K562 (cell line): ENCODE data around the gene MAP3K12. TPM values are rescaled to one million over a fixed set of nuclear protein-coding genes. Genes with fewer than 3 reads are reported as not detected.

ENCODE experiments used
- CEBPZ ChIP-seq: fragments of 150-350 bp; IDR thresholded peaks from 2 replicates; pipeline ENCODE4 v1.6.1; 2014; ENCODE audit warnings: low read depth, mild to moderate bottlenecking, low read length, borderline replicate concordance
- FOXA3 ChIP-seq, 2 experiments: fragments of 450-650 bp in 1 of 2; sonication (generic) in 1 of 2; formaldehyde crosslinking; IDR thresholded peaks in 1 of 2; conservative IDR thresholded peaks in 1 of 2; 2 replicates each; pipeline versions ENCODE4 v1.4.0 to v1.8.0; 2020 to 2022; ENCODE audit warnings: mild to moderate bottlenecking in 2 of 2, missing genetic modification reagents in 1 of 2
- POLR2AphosphoS5 ChIP-seq: IDR thresholded peaks from 2 replicates; pipeline ENCODE4 v1.6.1; 2011; ENCODE audit warnings: mild to moderate bottlenecking, low read depth, low read length, moderate library complexity; ENCODE audit not compliant: control insufficient read depth, insufficient read depth
- POLR2G ChIP-seq: fragments of 200-400 bp; formaldehyde crosslinking; IDR thresholded peaks from 2 replicates; pipeline ENCODE4 v1.6.1; 2017; ENCODE audit warnings: low read depth, mild to moderate bottlenecking, antibody characterized with exemption, low read length, moderate library complexity
- RFX5 ChIP-seq: IDR thresholded peaks from 2 replicates; pipeline ENCODE4 v1.6.1; 2011; ENCODE audit warnings: low read depth, mild to moderate bottlenecking, improper control_type of control experiment, low read length
- SAP30 ChIP-seq: fragments of 200-600 bp; sonication (generic); IDR thresholded peaks from 2 replicates; pipeline ENCODE4 v1.6.1; 2012; ENCODE audit warnings: borderline replicate concordance, low read depth, mild to moderate bottlenecking, moderate library complexity, low read length, control low read depth, inconsistent platforms; ENCODE audit not compliant: insufficient read depth, poor library complexity, severe bottlenecking
- SMAD1 ChIP-seq: fragments of 150-350 bp; IDR thresholded peaks from 2 replicates; pipeline ENCODE4 v1.6.1; 2014; ENCODE audit warnings: low read length, low read depth; ENCODE audit not compliant: partially characterized antibody
- ZBTB49 ChIP-seq: sonication (generic); formaldehyde crosslinking; IDR thresholded peaks from 2 replicates; pipeline ENCODE4 v1.8.0; 2022; ENCODE audit warnings: missing genetic modification reagents, mild to moderate bottlenecking, borderline replicate concordance
- ZNF561 ChIP-seq: fragments of 450-650 bp; formaldehyde crosslinking; conservative IDR thresholded peaks from 2 replicates; pipeline ENCODE4 v1.4.0; 2020; ENCODE audit warnings: mild to moderate bottlenecking, moderate library complexity
- polyA plus RNA-seq, 8 experiments: library from polyadenylated mRNA; depleted of rRNA in 4 of 8; stranded (reverse) in 5 of 8; unstranded in 3 of 8; fragments of >200 nt; fragmentation: Nextera tagmentation in 2 of 8; fragmentation: Illumina TruSeq in 1 of 8; extraction: Ambion mirVana in 2 of 8; extraction: Trizol in 1 of 8; gene quantifications; 2 replicates each; pipeline versions ENCODE4 v1.2.1 to v1.2.3, GENCODE V29; 2011 to 2014; ENCODE audit warnings: inconsistent platforms in 1 of 8, missing spikeins in 1 of 8
- total RNA-seq, 7 experiments: library from RNA; depleted of rRNA in 6 of 7; stranded (reverse); fragments of >200 nt in 6 of 7; fragmentation: Illumina TruSeq in 2 of 7; extraction: Trizol in 2 of 7; gene quantifications; 2 replicates each; pipeline versions ENCODE4 v1.2.1 to v1.2.3, GENCODE V29; 2011 to 2021; ENCODE audit warnings: low replicate concordance in 1 of 7

The MAP3K12 gene
- total and polyA plus RNA-seq, 9 of the 15 experiments (the other 6 are each of a cell fraction or from before 2014, with no cell fraction given), result 0.10 to 2.4 (median 1.6) TPM

- TF ChIP-seq FOXA3 (CRISPR knock-in tag; conservative IDR thresholded peaks at IDR 0.05 in 1 of 2, IDR thresholded peaks at IDR 0.05 in 1 of 2), result no peak
- no peak for TF ChIP-seq SAP30
- TF ChIP-seq RFX5, result no peak
- TF ChIP-seq ZNF561 (CRISPR knock-in tag), result no peak
- peak; percentile 39; the same call in 1 of the 2 replicates for TF ChIP-seq POLR2AphosphoS5
- 0 out of 2 replicates have a peak, but pooled peaks have one; percentile 12 for TF ChIP-seq POLR2G
- TF ChIP-seq SMAD1, result no peak
- TF ChIP-seq ZBTB49 (CRISPR knock-in tag), result no peak
- TF ChIP-seq CEBPZ, result no peak
Observed at GRCh38 chr12:53461059-53461458, 38.2 kb downstream of the MAP3K12 start (continued).
